ENCODE results near the gene USF3. TPM values are rescaled to one million over a fixed set of nuclear protein-coding genes. Genes with fewer than 3 reads are reported as not detected.

Gene USF3
- total RNA-seq, 1 donor from 2014 or later = 6.4 TPM

GRCh38 chr3:113628788-113629187, 67.7 kb downstream of the USF3 start:
- no peak for TF ChIP-seq CTCF (conservative IDR thresholded peaks at IDR 0.05; ENCODE audit: low read depth, low read length)
- DNase-seq (ENCODE audit: low read depth) = no peak
- H3K4me3 ChIP-seq (ENCODE audit: low read depth, low read length) = no peak overlapping the region

GRCh38 chr3:113628316-113628715, 68.1 kb downstream of the USF3 start:
- TF ChIP-seq CTCF (conservative IDR thresholded peaks at IDR 0.05; ENCODE audit: low read depth, low read length) = no peak
- no peak for DNase-seq (ENCODE audit: low read depth)

GRCh38 chr3:113626503-113627371, 69.7 kb downstream of the USF3 start:
- no peak overlapping the region for H3K4me3 ChIP-seq (ENCODE audit: low read depth, low read length)
- TF ChIP-seq CTCF (conservative IDR thresholded peaks at IDR 0.05; ENCODE audit: low read depth, low read length) = peak; percentile 99
- DNase-seq (ENCODE audit: low read depth) = peak; percentile 13

More at GRCh38 chr3:113628316-113628715, 68.1 kb downstream of the USF3 start:
- H3K4me3 ChIP-seq (ENCODE audit: low read depth, low read length) = no peak overlapping the region

GRCh38 chr3:113625834-113626233, 70.6 kb downstream of the USF3 start:
- TF ChIP-seq CTCF (conservative IDR thresholded peaks at IDR 0.05; ENCODE audit: low read depth, low read length) = no peak
- H3K4me3 ChIP-seq (ENCODE audit: low read depth, low read length) = no peak overlapping the region
- DNase-seq (ENCODE audit: low read depth) = no peak

- TF ChIP-seq CTCF (conservative IDR thresholded peaks at IDR 0.05; ENCODE audit: low read depth, low read length) = no peak
- DNase-seq (ENCODE audit: low read depth) = no peak
- H3K4me3 ChIP-seq (ENCODE audit: low read depth, low read length) = no peak overlapping the region
These were observed 72.6 kb downstream of the USF3 start for GRCh38 chr3:113623811-113624210.

- peak; percentile 32 for TF ChIP-seq CTCF (conservative IDR thresholded peaks at IDR 0.05; ENCODE audit: low read depth, low read length)
- no peak overlapping the region for H3K4me3 ChIP-seq (ENCODE audit: low read depth, low read length)
These were observed 73.1 kb downstream of the USF3 start for GRCh38 chr3:113623324-113623723.

GRCh38 chr3:113620091-113620490, 76.4 kb downstream of the USF3 start:
- H3K4me3 ChIP-seq (ENCODE audit: low read depth, low read length) = no peak overlapping the region
- DNase-seq (ENCODE audit: low read depth) = no peak
- TF ChIP-seq CTCF (conservative IDR thresholded peaks at IDR 0.05; ENCODE audit: low read depth, low read length) = no peak

More at GRCh38 chr3:113623324-113623723, 73.1 kb downstream of the USF3 start:
- no peak for DNase-seq (ENCODE audit: low read depth)

Measured in epithelial cell of proximal tubule (primary cell).